B cell (primary cell): ENCODE results near the gene INSIG1. TPM values are rescaled to one million over a fixed set of nuclear protein-coding genes. Genes with fewer than 3 reads are reported as not detected.

Experiments
- ATAC-seq: fragments of 200-7000 bp; cut with Tn5 transposase; one replicate; pipeline ENCODE4 v1.10.0; 2021; ENCODE audit warnings: low read depth, mild to moderate bottlenecking, moderate number of reproducible peaks, moderate library complexity
- CTCF ChIA-PET: fragments of 350-600 bp; sonication (Branson Sonifier 250); formaldehyde crosslinking; loops from one replicate; lab custom pipeline; 2021; ENCODE audit warnings: antibody characterized with exemption, inconsistent platforms; lab: Charles Lee
- POLR2A ChIA-PET: fragments of 350-600 bp; sonication (Branson Sonifier 250); formaldehyde crosslinking; loops from one replicate; lab custom pipeline; 2021; ENCODE audit warnings: antibody characterized with exemption; lab: Charles Lee
- DNase-seq: peaks from one replicate; pipeline ENCODE4 v3.0.0; 2013
- H2AFZ ChIP-seq: 2 replicates; pipeline ENCODE4 v1.6.1; 2012; ENCODE audit warnings: mild to moderate bottlenecking, low read depth, low read length; ENCODE audit not compliant: insufficient read depth, poor library complexity, severe bottlenecking
- H3K27ac ChIP-seq, 2 donors: 1 replicate in 1 of 2; 2 replicates in 1 of 2; pipeline ENCODE4 v1.5.1; 2012 to 2013; ENCODE audit warnings: low read length in 2 of 2, mild to moderate bottlenecking in 2 of 2, moderate library complexity in 1 of 2
- H3K27me3 ChIP-seq, 4 experiments: fragments of 200-600 bp in 1 of 4; sonication (generic) in 1 of 4; replicated peaks in 1 of 4; 1 replicate in 2 of 4; 2 replicates in 2 of 4; pipeline versions ENCODE4 v1.6.1 to v1.7.0; 2013 to 2016; ENCODE audit warnings: low read length in 3 of 4, mild to moderate bottlenecking in 2 of 4, mixed read lengths in 1 of 4, moderate library complexity in 1 of 4; ENCODE audit not compliant: insufficient read depth in 4 of 4, control insufficient read depth in 3 of 4; ENCODE audit errors: control extremely low read depth in 1 of 4
- H3K36me3 ChIP-seq, 2 experiments: replicated peaks in 1 of 2; 1 replicate in 1 of 2; 2 replicates in 1 of 2; pipeline versions ENCODE4 v1.6.1 to v1.7.1; 2013; ENCODE audit warnings: low read length in 1 of 2; ENCODE audit not compliant: insufficient read depth in 2 of 2, control insufficient read depth in 1 of 2; ENCODE audit errors: control extremely low read depth in 1 of 2, extremely low read depth in 1 of 2
- H3K4me1 ChIP-seq, 2 donors: fragments of 200-600 bp in 1 of 2; sonication (generic) in 1 of 2; 1 replicate in 1 of 2; 2 replicates in 1 of 2; pipeline versions ENCODE4 v1.5.1 to v1.6.1; 2013 to 2017; ENCODE audit warnings: low read length in 2 of 2; ENCODE audit not compliant: control insufficient read depth in 2 of 2, insufficient read depth in 2 of 2
- H3K4me2 ChIP-seq: replicated peaks from 2 replicates; pipeline ENCODE3; 2012; ENCODE audit warnings: mild to moderate bottlenecking, low read depth, low read length; ENCODE audit not compliant: poor library complexity, severe bottlenecking
- H3K4me3 ChIP-seq, 5 experiments: fragments of 200-600 bp in 1 of 5; sonication (generic) in 1 of 5; 1 replicate in 3 of 5; 2 replicates in 2 of 5; pipeline versions ENCODE4 v1.5.1 to v1.7.0; 2011 to 2016; ENCODE audit warnings: low read length in 4 of 5, mild to moderate bottlenecking in 4 of 5, low read depth in 2 of 5, control low read depth in 1 of 5, moderate library complexity in 1 of 5; ENCODE audit not compliant: insufficient read depth in 1 of 5; ENCODE audit errors: control extremely low read depth in 1 of 5, extremely low read depth in 1 of 5
- H3K79me2 ChIP-seq: fragments of 200-600 bp; sonication (generic); one replicate; pipeline ENCODE4 v1.6.0; 2016; ENCODE audit warnings: low read length; ENCODE audit not compliant: control insufficient read depth, insufficient read depth
- H3K9ac ChIP-seq: fragments of 200-600 bp; sonication (generic); 2 replicates; pipeline ENCODE4 v1.6.1; 2017; ENCODE audit warnings: mild to moderate bottlenecking, low read length, moderate library complexity
- H3K9me3 ChIP-seq, 3 donors: one replicate each; pipeline versions ENCODE4 v1.6.1 to v1.7.1; 2013; ENCODE audit warnings: low read length in 2 of 3; ENCODE audit not compliant: control insufficient read depth in 2 of 3, insufficient read depth in 1 of 3; ENCODE audit errors: control extremely low read depth in 1 of 3
- H4K20me1 ChIP-seq: 2 replicates; pipeline ENCODE4 v1.6.0; 2012; ENCODE audit warnings: mild to moderate bottlenecking, low read length; ENCODE audit not compliant: insufficient read depth, control insufficient read depth, poor library complexity, severe bottlenecking
- H3K27ac Mint-ChIP-seq: one replicate; pipeline ENCODE4 v1.8.0; 2021; ENCODE audit warnings: mixed read lengths
- H3K27me3 Mint-ChIP-seq: one replicate; pipeline ENCODE4 v1.8.0; 2021; ENCODE audit warnings: mixed read lengths
- H3K4me1 Mint-ChIP-seq: one replicate; pipeline ENCODE4 v1.8.0; 2021; ENCODE audit warnings: mixed read lengths
- H3K4me3 Mint-ChIP-seq: one replicate; pipeline ENCODE4 v1.8.0; 2021; ENCODE audit warnings: mixed read lengths
- H3K9me3 Mint-ChIP-seq: one replicate; pipeline ENCODE4 v1.8.0; 2022; ENCODE audit warnings: mixed read lengths; ENCODE audit not compliant: insufficient read depth
- CTCF ChIP-seq: fragments of 200-600 bp; IDR thresholded peaks from one replicate; pipeline ENCODE4 v1.8.0; 2022; ENCODE audit warnings: antibody characterized with exemption, mild to moderate bottlenecking
- EZH2 ChIP-seq: IDR thresholded peaks from 2 replicates; pipeline ENCODE4 v1.6.1; 2012; ENCODE audit warnings: borderline replicate concordance, low read depth, mild to moderate bottlenecking, moderate library complexity, low read length; ENCODE audit not compliant: insufficient read depth, poor library complexity, severe bottlenecking
- WGBS: methylation state at CpG from one replicate; pipeline ENCODE4 v1.1.5; 2013; ENCODE audit warnings: missing lambda C conversion rate; ENCODE audit not compliant: insufficient coverage; 5-methylcytosine and 5-hydroxymethylcytosine counted together
- intact Hi-C: fragments of 100-400 bp; cut with micrococcal nuclease; formaldehyde crosslinking; loops from one replicate; pipeline ENCODE4 v1.10.0; 2022
- polyA plus RNA-seq: library from polyadenylated mRNA; depleted of rRNA; stranded (reverse); fragments of >200 nt; gene quantifications from 2 replicates; pipeline ENCODE4 v1.2.3, GENCODE V29; 2012
- total RNA-seq, 2 donors: library from RNA; stranded (reverse); fragments of 120-200 nt in 1 of 2; gene quantifications; 1 replicate in 1 of 2; 2 replicates in 1 of 2; pipeline versions ENCODE4 v1.2.3 to v1.2.4, GENCODE V29; 2013 to 2022

INSIG1 gene
- total and polyA plus RNA-seq, 2 donors (not counting 1 experiment from before 2014, with no cell fraction given), result 32.2 to 56.2 TPM

DNA sequence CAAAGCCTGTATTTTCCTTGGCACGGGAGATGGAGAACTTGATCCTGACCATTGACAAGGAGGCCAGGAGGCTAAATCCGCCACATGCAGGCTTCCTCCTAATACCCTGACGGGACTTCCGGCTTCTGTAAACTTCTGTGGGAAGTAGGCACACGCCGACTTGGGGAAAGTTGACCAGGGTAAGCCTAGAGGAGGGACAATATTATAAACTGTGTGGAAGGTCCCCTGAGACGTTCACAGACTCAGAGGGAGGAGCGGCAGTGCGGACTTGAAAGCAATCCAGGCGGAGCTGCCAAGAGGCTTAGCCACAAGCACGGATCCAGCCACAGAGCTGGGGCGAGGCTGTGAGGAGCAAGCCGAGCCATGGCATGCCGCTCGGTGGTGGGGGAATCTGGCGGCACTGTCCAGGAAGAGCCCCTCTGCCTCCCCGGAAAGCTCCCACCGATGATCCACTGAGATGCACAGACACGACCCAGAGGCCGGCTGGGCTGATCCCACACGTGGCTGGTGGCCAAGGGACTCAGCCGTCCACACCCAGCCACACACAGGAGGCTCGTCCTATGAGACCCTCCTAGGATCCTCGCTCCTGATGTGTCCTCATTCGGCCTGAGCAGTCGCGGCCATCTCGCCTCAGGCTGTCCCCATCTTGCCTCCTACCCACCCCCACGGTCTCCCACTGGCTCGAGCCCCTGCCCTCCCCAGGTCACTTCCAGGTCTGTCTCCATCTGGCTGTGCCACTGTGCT lies 40.0 kb upstream of the INSIG1 start:
- DNase-seq (no peak), ATAC-seq (no peak)
- no peak overlapping the region for H2AFZ ChIP-seq
- TF ChIP-seq EZH2 (no peak), CTCF (no peak)
- no peak overlapping the region for H3K4me2 ChIP-seq
- no peaks in the 10 kb centered on the region for H3K36me3 ChIP-seq
- no peaks in the 10 kb centered on the region for H4K20me1 ChIP-seq
- Mint-ChIP-seq H3K9me3 (no peaks in the 10 kb centered on the region), H3K27ac (no peak overlapping the region), H3K27me3 (peaks cover 18% of the 10 kb centered on the region), H3K4me3 (no peak overlapping the region), H3K4me1 (no peaks in the 10 kb centered on the region)
- 91% methylated on average over 30 of the region's 30 CpGs for WGBS
- H3K9me3 ChIP-seq, result no peaks in the 10 kb centered on the region
- intact Hi-C loops, result no loop called here
- no peak overlapping the region for H3K27ac ChIP-seq
- POLR2A ChIA-PET, result no interaction called here
- H3K79me2 ChIP-seq, result no peaks in the 10 kb centered on the region
- no peaks in the 10 kb centered on the region for H3K4me1 ChIP-seq
- H3K4me3 ChIP-seq, result no peak overlapping the region
- no peak overlapping the region for H3K9ac ChIP-seq
- CTCF ChIA-PET, result no interaction called here
- H3K27me3 ChIP-seq, result no peaks in the 10 kb centered on the region

- Mint-ChIP-seq H3K9me3 (no peaks in the 10 kb centered on the region), H3K27ac (no peak overlapping the region)
- no peak for ATAC-seq
Observed at GRCh38 chr7:155258226-155258560, 39.5 kb upstream of the INSIG1 start.

More at GRCh38 chr7:155258226-155258560, 39.5 kb upstream of the INSIG1 start:
- Histone ChIP-seq H3K4me3 (no peak overlapping the region), H3K27me3 (no peaks in the 10 kb centered on the region), H3K79me2 (no peaks in the 10 kb centered on the region), H4K20me1 (no peaks in the 10 kb centered on the region), H3K4me2 (no peak overlapping the region), H3K36me3 (no peaks in the 10 kb centered on the region), H2AFZ (no peak overlapping the region), H3K4me1 (no peaks in the 10 kb centered on the region), H3K9ac (no peak overlapping the region), H3K9me3 (no peaks in the 10 kb centered on the region), H3K27ac (no peak overlapping the region)
- Mint-ChIP-seq H3K4me1 (no peaks in the 10 kb centered on the region), H3K27me3 (peaks cover 18% of the 10 kb centered on the region), H3K4me3 (no peak overlapping the region)
- TF ChIP-seq CTCF (no peak), EZH2 (no peak)
- intact Hi-C loops, result no loop called here
- ChIA-PET CTCF (no interaction called here), POLR2A (no interaction called here)
- no peak for DNase-seq
- 79% methylated on average over 2 of the region's 3 CpGs for WGBS
